Kidney (tissue), 14 donors: ENCODE data around the gene ZNF471. TPM values are rescaled to one million over a fixed set of nuclear protein-coding genes. Genes with fewer than 3 reads are reported as not detected.

Experiments used
- DNase-seq, 5 donors: peaks; one replicate each; pipeline ENCODE4 v3.0.0-alpha.2; 2013 to 2020
- FAIRE-seq: peaks from 2 replicates; lab custom pipeline; 2012; peaks lifted over from hg19 to GRCh38; lab: Jason Lieb, UNC
- H3K27ac ChIP-seq, 2 donors: one replicate each; pipeline ENCODE4 v1.7.0; 2013; ENCODE audit warnings: low read depth in 2 of 2, low read length in 2 of 2, inconsistent platforms in 1 of 2
- H3K27me3 ChIP-seq: one replicate; pipeline ENCODE4 v1.7.1; 2013; ENCODE audit warnings: low read length, inconsistent platforms; ENCODE audit not compliant: control insufficient read depth, insufficient read depth
- H3K36me3 ChIP-seq, 3 donors: one replicate each; pipeline versions ENCODE4 v1.7.0 to v1.7.1; 2013; ENCODE audit warnings: low read length in 3 of 3, control low read depth in 1 of 3, inconsistent platforms in 1 of 3; ENCODE audit not compliant: insufficient read depth in 3 of 3, control insufficient read depth in 2 of 3
- H3K4me1 ChIP-seq, 3 donors: one replicate each; pipeline versions ENCODE4 v1.7.0 to v1.7.1; 2013; ENCODE audit warnings: low read length in 3 of 3, inconsistent platforms in 1 of 3, low read depth in 1 of 3; ENCODE audit not compliant: control insufficient read depth in 2 of 3, insufficient read depth in 2 of 3
- H3K4me3 ChIP-seq, 3 donors: one replicate each; pipeline versions ENCODE4 v1.7.0 to v1.8.1; 2013; ENCODE audit warnings: low read length in 3 of 3, control low read depth in 1 of 3, inconsistent platforms in 1 of 3
- H3K9ac ChIP-seq, 3 donors: one replicate each; pipeline versions ENCODE4 v1.7.0 to v1.7.1; 2013; ENCODE audit warnings: low read length in 3 of 3, control low read depth in 1 of 3, inconsistent platforms in 1 of 3
- H3K9me3 ChIP-seq, 3 donors: one replicate each; pipeline versions ENCODE4 v1.7.0 to v1.7.1; 2013; ENCODE audit warnings: low read length in 3 of 3, control low read depth in 1 of 3, inconsistent platforms in 1 of 3; ENCODE audit not compliant: control insufficient read depth in 2 of 3, insufficient read depth in 1 of 3
- intact Hi-C: fragments of 100-400 bp; cut with DNase I; formaldehyde crosslinking; loops from one replicate; pipeline ENCODE4 v1.11.1; 2022
- polyA plus RNA-seq: library from polyadenylated mRNA; stranded (reverse); fragments of 350-450 nt; fragmentation: Illumina TruSeq; extraction: RNeasy Lipid Tissue Mini Kit (QIAGEN cat#74804); gene quantifications from one replicate; pipeline ENCODE4 v1.2.3, GENCODE V29; 2014; ENCODE audit warnings: low read depth, low replicate concordance; ENCODE audit not compliant: insufficient read depth
- total RNA-seq: library from RNA; stranded (reverse); fragmentation: NEBNext Ultra II Directional; extraction: Animal tissue kit (Norgen Biotek cat#: 25700); gene quantifications from one replicate; pipeline ENCODE4 v1.2.1, GENCODE V29; 2021
- TF ChIP-seq, protein P1 (sequence below): IDR thresholded peaks from 3 replicates; pipeline ENCODE4 v1.5.1; 2012; ENCODE audit warnings: mild to moderate bottlenecking, moderate library complexity, borderline replicate concordance; ENCODE audit not compliant: insufficient read depth; ENCODE audit errors: extremely low read depth
- donor health status: control.
- donor health status: control.
- donor health status: control.
- donor health status: control.
- donor health status: control.
- donor health status: DM: yes; HTN: yes; CAD: no.
- donor health status: Normal renal cell carcinoma (clear cell type).

Gene ZNF471
- total and polyA plus RNA-seq, 2 donors from 2014 or later, result 2.6 to 9.3 TPM

GRCh38 chr19:56476093-56476492 lies 31.6 kb upstream of the ZNF471 start:
- H3K4me3 ChIP-seq, result peak overlapping the region; percentile 70 to 94 (median 87)
- no peak overlapping the region for H3K27ac ChIP-seq
- H3K36me3 ChIP-seq, result peaks cover 0 to 10% (median 0%) of the 10 kb centered on the region in 3 donors
- DNase-seq (peak in 2 of 5 donors; percentile 24 to 49), FAIRE-seq (no peak)
- H3K9ac ChIP-seq, result peak overlapping the region in 1 of 3 donors; percentile 28
- intact Hi-C loops, result no loop called here
- peaks cover 0 to 5% (median 2%) of the 10 kb centered on the region in 3 donors for H3K9me3 ChIP-seq
- H3K4me1 ChIP-seq, result peaks cover 0 to 5% (median 0%) of the 10 kb centered on the region in 3 donors
- TF ChIP-seq, protein P1, sequence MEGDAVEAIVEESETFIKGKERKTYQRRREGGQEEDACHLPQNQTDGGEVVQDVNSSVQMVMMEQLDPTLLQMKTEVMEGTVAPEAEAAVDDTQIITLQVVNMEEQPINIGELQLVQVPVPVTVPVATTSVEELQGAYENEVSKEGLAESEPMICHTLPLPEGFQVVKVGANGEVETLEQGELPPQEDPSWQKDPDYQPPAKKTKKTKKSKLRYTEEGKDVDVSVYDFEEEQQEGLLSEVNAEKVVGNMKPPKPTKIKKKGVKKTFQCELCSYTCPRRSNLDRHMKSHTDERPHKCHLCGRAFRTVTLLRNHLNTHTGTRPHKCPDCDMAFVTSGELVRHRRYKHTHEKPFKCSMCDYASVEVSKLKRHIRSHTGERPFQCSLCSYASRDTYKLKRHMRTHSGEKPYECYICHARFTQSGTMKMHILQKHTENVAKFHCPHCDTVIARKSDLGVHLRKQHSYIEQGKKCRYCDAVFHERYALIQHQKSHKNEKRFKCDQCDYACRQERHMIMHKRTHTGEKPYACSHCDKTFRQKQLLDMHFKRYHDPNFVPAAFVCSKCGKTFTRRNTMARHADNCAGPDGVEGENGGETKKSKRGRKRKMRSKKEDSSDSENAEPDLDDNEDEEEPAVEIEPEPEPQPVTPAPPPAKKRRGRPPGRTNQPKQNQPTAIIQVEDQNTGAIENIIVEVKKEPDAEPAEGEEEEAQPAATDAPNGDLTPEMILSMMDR, result no peak
- H3K27me3 ChIP-seq, result no peaks in the 10 kb centered on the region

GRCh38 chr19:56476651-56477428 lies 30.8 kb upstream of the ZNF471 start, which contains the start of gene ZNF667:
Gene ZNF667, minus strand, starts transcription at chr19:56477345. Its CDS starts 14,975 bp downstream, at chr19:56462370.
- peak in 4 of 5 donors; percentile 74 to 88 (median 81) for DNase-seq
- TF ChIP-seq, protein P1, result no peak
- Histone ChIP-seq H3K36me3 (peaks cover 0 to 6% (median 0%) of the 10 kb centered on the region in 3 donors), H3K4me1 (peaks cover 0 to 5% (median 0%) of the 10 kb centered on the region in 3 donors), H3K27ac (peak within 1 kb of the TSS; percentile 55 to 83), H3K4me3 (peak within 1 kb of the TSS; percentile 70 to 94 (median 87)), H3K9me3 (peaks cover 0 to 2% (median 0%) of the 10 kb centered on the region in 3 donors), H3K27me3 (no peaks in the 10 kb centered on the region), H3K9ac (peak within 1 kb of the TSS; percentile 13 to 93 (median 42))
- intact Hi-C loops, result no loop called here
- no peak for FAIRE-seq

GRCh38 chr19:56477429-56478338 lies 30.0 kb upstream of the ZNF471 start:
- Histone ChIP-seq H3K27me3 (no peaks in the 10 kb centered on the region), H3K9ac (peak overlapping the region; percentile 13 to 93 (median 42)), H3K4me1 (peaks cover 0 to 5% (median 0%) of the 10 kb centered on the region in 3 donors), H3K27ac (peak overlapping the region; percentile 55 to 83), H3K9me3 (peaks cover 0 to 2% (median 0%) of the 10 kb centered on the region in 3 donors), H3K4me3 (peak overlapping the region; percentile 70 to 94 (median 87)), H3K36me3 (peaks cover 0 to 2% (median 0%) of the 10 kb centered on the region in 3 donors)
- no peak for FAIRE-seq
- intact Hi-C loops, result no loop called here
- DNase-seq, result peak; percentile 96 to 97 (median 97)
- TF ChIP-seq, protein P1, result no peak
